HUES6 (cell line): ENCODE data around the gene KRT85.

Experiments used
- H3K27ac ChIP-seq: 2 replicates; pipeline ENCODE4 v1.7.0; 2013; ENCODE audit warnings: low read depth, mild to moderate bottlenecking, low read length, inconsistent platforms
- H3K27me3 ChIP-seq: 2 replicates; pipeline ENCODE4 v1.6.1; 2013; ENCODE audit warnings: low read length; ENCODE audit not compliant: control insufficient read depth, insufficient read depth
- H3K36me3 ChIP-seq: 2 replicates; pipeline ENCODE4 v1.6.1; 2013; ENCODE audit warnings: low read length; ENCODE audit not compliant: control insufficient read depth, insufficient read depth
- H3K4me1 ChIP-seq: 2 replicates; pipeline ENCODE4 v1.6.1; 2013; ENCODE audit warnings: low read length; ENCODE audit not compliant: control insufficient read depth, insufficient read depth
- H3K4me3 ChIP-seq: 2 replicates; pipeline ENCODE4 v1.5.1; 2013; ENCODE audit warnings: low read depth, low read length
- H3K9ac ChIP-seq: one replicate; pipeline ENCODE4 v1.6.1; 2013; ENCODE audit warnings: mild to moderate bottlenecking, low read length
- H3K9me3 ChIP-seq: 2 replicates; pipeline ENCODE4 v1.6.1; 2013; ENCODE audit warnings: low read depth, low read length; ENCODE audit not compliant: control insufficient read depth, insufficient read depth

Gene KRT85

GRCh38 chr12:52334185-52334584, 33.1 kb downstream of the KRT85 start:
- no peaks in the 10 kb centered on the region for H3K36me3 ChIP-seq
- H3K27ac ChIP-seq: no peak overlapping the region
- no peaks in the 10 kb centered on the region for H3K9me3 ChIP-seq
- no peaks in the 10 kb centered on the region for H3K27me3 ChIP-seq
- H3K4me1 ChIP-seq: no peaks in the 10 kb centered on the region
- no peak overlapping the region for H3K9ac ChIP-seq
- no peak overlapping the region for H3K4me3 ChIP-seq

GRCh38 chr12:52333321-52333720, 34.0 kb downstream of the KRT85 start:
- no peaks in the 10 kb centered on the region for H3K4me1 ChIP-seq
- H3K36me3 ChIP-seq: no peaks in the 10 kb centered on the region
- H3K27ac ChIP-seq: no peak overlapping the region
- H3K27me3 ChIP-seq: no peaks in the 10 kb centered on the region
- no peak overlapping the region for H3K4me3 ChIP-seq
- no peak overlapping the region for H3K9ac ChIP-seq
- no peaks in the 10 kb centered on the region for H3K9me3 ChIP-seq

- Histone ChIP-seq H3K36me3 (no peaks in the 10 kb centered on the region), H3K4me3 (no peak overlapping the region), H3K9ac (no peak overlapping the region), H3K27ac (no peak overlapping the region), H3K9me3 (no peaks in the 10 kb centered on the region), H3K4me1 (no peaks in the 10 kb centered on the region), H3K27me3 (no peaks in the 10 kb centered on the region)
Observed at GRCh38 chr12:52332381-52332780, 34.9 kb downstream of the KRT85 start.

GRCh38 chr12:52331833-52332232, 35.4 kb downstream of the KRT85 start:
- H3K4me3 ChIP-seq: no peak overlapping the region
- no peaks in the 10 kb centered on the region for H3K4me1 ChIP-seq
- H3K9me3 ChIP-seq: no peaks in the 10 kb centered on the region
- no peak overlapping the region for H3K9ac ChIP-seq
- no peaks in the 10 kb centered on the region for H3K27me3 ChIP-seq
- no peaks in the 10 kb centered on the region for H3K36me3 ChIP-seq
- no peak overlapping the region for H3K27ac ChIP-seq

GRCh38 chr12:52331039-52331438, 36.2 kb downstream of the KRT85 start:
- no peaks in the 10 kb centered on the region for H3K9me3 ChIP-seq
- no peak overlapping the region for H3K9ac ChIP-seq
- H3K4me1 ChIP-seq: no peaks in the 10 kb centered on the region
- H3K27me3 ChIP-seq: no peaks in the 10 kb centered on the region
- H3K36me3 ChIP-seq: no peaks in the 10 kb centered on the region
- H3K27ac ChIP-seq: no peak overlapping the region
- no peak overlapping the region for H3K4me3 ChIP-seq

- Histone ChIP-seq H3K27ac (no peak overlapping the region), H3K27me3 (peaks cover 3% of the 10 kb centered on the region; the same call in 1 of the 2 replicates), H3K4me1 (no peaks in the 10 kb centered on the region), H3K9ac (no peak overlapping the region), H3K36me3 (no peaks in the 10 kb centered on the region), H3K4me3 (no peak overlapping the region), H3K9me3 (no peaks in the 10 kb centered on the region)
Observed at GRCh38 chr12:52327830-52328500, 39.3 kb downstream of the KRT85 start.

- H3K9ac ChIP-seq: no peak overlapping the region
- H3K27me3 ChIP-seq: peaks cover 3% of the 10 kb centered on the region; the same call in 1 of the 2 replicates
- H3K36me3 ChIP-seq: no peaks in the 10 kb centered on the region
- no peaks in the 10 kb centered on the region for H3K9me3 ChIP-seq
- H3K4me1 ChIP-seq: no peaks in the 10 kb centered on the region
- no peak overlapping the region for H3K27ac ChIP-seq
- H3K4me3 ChIP-seq: no peak overlapping the region
Observed at GRCh38 chr12:52327052-52327829, 40.0 kb downstream of the KRT85 start.

- no peaks in the 10 kb centered on the region for H3K4me1 ChIP-seq
- peaks cover 8% of the 10 kb centered on the region; the same call in 1 of the 2 replicates for H3K27me3 ChIP-seq
- H3K9ac ChIP-seq: no peak overlapping the region
- H3K36me3 ChIP-seq: no peaks in the 10 kb centered on the region
- no peak overlapping the region for H3K4me3 ChIP-seq
- H3K9me3 ChIP-seq: no peaks in the 10 kb centered on the region
- H3K27ac ChIP-seq: no peak overlapping the region
Observed at GRCh38 chr12:52324153-52324444, 43.2 kb downstream of the KRT85 start.

GRCh38 chr12:52323416-52324152, 43.7 kb downstream of the KRT85 start:
- no peak overlapping the region for H3K9ac ChIP-seq
- H3K4me3 ChIP-seq: no peak overlapping the region
- no peak overlapping the region for H3K27ac ChIP-seq
- no peaks in the 10 kb centered on the region for H3K4me1 ChIP-seq
- no peaks in the 10 kb centered on the region for H3K9me3 ChIP-seq
- no peaks in the 10 kb centered on the region for H3K36me3 ChIP-seq
- H3K27me3 ChIP-seq: peaks cover 8% of the 10 kb centered on the region; the same call in 1 of the 2 replicates

GRCh38 chr12:52323001-52323400, 44.3 kb downstream of the KRT85 start:
- no peak overlapping the region for H3K9ac ChIP-seq
- no peaks in the 10 kb centered on the region for H3K4me1 ChIP-seq
- H3K4me3 ChIP-seq: no peak overlapping the region
- no peaks in the 10 kb centered on the region for H3K9me3 ChIP-seq
- peaks cover 8% of the 10 kb centered on the region; the same call in 1 of the 2 replicates for H3K27me3 ChIP-seq
- H3K27ac ChIP-seq: no peak overlapping the region
- H3K36me3 ChIP-seq: no peaks in the 10 kb centered on the region

- no peaks in the 10 kb centered on the region for H3K4me1 ChIP-seq
- H3K9me3 ChIP-seq: no peaks in the 10 kb centered on the region
- no peaks in the 10 kb centered on the region for H3K36me3 ChIP-seq
- peaks cover 8% of the 10 kb centered on the region; the same call in 1 of the 2 replicates for H3K27me3 ChIP-seq
- no peak overlapping the region for H3K27ac ChIP-seq
- no peak overlapping the region for H3K4me3 ChIP-seq
- H3K9ac ChIP-seq: no peak overlapping the region
Observed at GRCh38 chr12:52322069-52322468, 45.2 kb downstream of the KRT85 start.
